Glutamatergic neuron (in vitro differentiated cells): ENCODE results near the gene THSD7A. TPM values are rescaled to one million over a fixed set of nuclear protein-coding genes. Genes with fewer than 3 reads are reported as not detected.

Experiments used
- DNase-seq: peaks from one replicate; pipeline ENCODE4 v3.0.0; 2022
- H3K27ac Mint-ChIP-seq: one replicate; pipeline ENCODE4 v1.8.0; 2020; ENCODE audit warnings: mild to moderate bottlenecking, mixed read lengths, inconsistent platforms; ENCODE audit not compliant: unreplicated experiment
- H3K27me3 Mint-ChIP-seq: one replicate; pipeline ENCODE4 v1.8.0; 2020; ENCODE audit warnings: mild to moderate bottlenecking, moderate library complexity, mixed read lengths, inconsistent platforms; ENCODE audit not compliant: unreplicated experiment
- H3K36me3 Mint-ChIP-seq: one replicate; pipeline ENCODE4 v1.8.0; 2020; ENCODE audit warnings: mild to moderate bottlenecking, mixed read lengths, inconsistent platforms; ENCODE audit not compliant: unreplicated experiment
- H3K4me1 Mint-ChIP-seq: one replicate; pipeline ENCODE4 v1.8.0; 2020; ENCODE audit warnings: mild to moderate bottlenecking, low read depth, mixed read lengths, inconsistent platforms; ENCODE audit not compliant: unreplicated experiment
- H3K4me3 Mint-ChIP-seq: one replicate; pipeline ENCODE4 v1.8.0; 2020; ENCODE audit warnings: mild to moderate bottlenecking, mixed read lengths, inconsistent platforms; ENCODE audit not compliant: unreplicated experiment
- H3K9me3 Mint-ChIP-seq: one replicate; pipeline ENCODE4 v1.8.0; 2020; ENCODE audit warnings: mild to moderate bottlenecking, moderate library complexity, mixed read lengths, inconsistent platforms; ENCODE audit not compliant: unreplicated experiment
- CTCF ChIP-seq: fragments of 200-600 bp; sonication (generic); IDR thresholded peaks from one replicate; pipeline ENCODE4 v1.5.0; 2021; ENCODE audit not compliant: partially characterized antibody, unreplicated experiment
- total RNA-seq: library from RNA; stranded (reverse); fragmentation: NEBNext Ultra II Directional; extraction: Animal tissue kit (Norgen Biotek cat#: 25700); gene quantifications from one replicate; pipeline ENCODE4 v1.2.1, GENCODE V29; 2021; ENCODE audit not compliant: unreplicated experiment

THSD7A gene
- total RNA-seq, 1 donor from 2014 or later, result 211 TPM

GRCh38 chr7:11625669-11626068 lies 206.3 kb downstream of the THSD7A start:
- Mint-ChIP-seq H3K4me1 (peaks cover 7% of the 10 kb centered on the region), H3K27me3 (peaks cover 2% of the 10 kb centered on the region), H3K27ac (no peak overlapping the region), H3K9me3 (no peaks in the 10 kb centered on the region), H3K4me3 (no peak overlapping the region), H3K36me3 (no peaks in the 10 kb centered on the region)
- no peak for DNase-seq
- TF ChIP-seq CTCF, result no peak

DNA sequence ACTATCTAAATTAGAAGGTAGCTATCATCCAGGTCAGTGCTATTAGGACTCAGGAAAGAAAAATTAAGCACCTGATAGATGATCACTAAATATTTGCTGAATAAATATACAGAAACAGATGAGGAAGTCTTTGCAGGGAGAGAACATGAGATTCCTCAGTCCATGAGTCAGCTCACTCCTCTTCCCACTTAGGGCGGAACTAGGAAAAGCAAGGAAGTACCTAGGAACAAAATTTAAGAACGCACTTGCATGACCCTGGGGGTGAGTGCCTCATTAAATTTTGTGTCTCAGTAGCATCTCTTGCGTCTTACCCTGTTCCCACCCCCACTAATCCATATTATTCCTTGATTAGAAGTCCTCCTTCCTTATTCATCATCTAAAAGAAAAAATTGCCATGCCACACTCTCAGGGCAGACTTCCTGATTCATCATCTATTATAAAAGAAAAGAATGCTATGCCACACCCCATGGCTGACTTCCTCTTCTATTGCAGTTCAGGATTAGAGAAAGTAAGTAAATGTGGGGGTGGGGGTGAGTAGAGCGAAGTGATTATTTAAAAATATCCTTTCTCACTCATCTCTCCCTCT lies 208.8 kb downstream of the THSD7A start:
- H3K36me3 Mint-ChIP-seq, result no peaks in the 10 kb centered on the region
- H3K27ac Mint-ChIP-seq, result no peak overlapping the region
- no peak overlapping the region for H3K4me3 Mint-ChIP-seq
- peaks cover 2% of the 10 kb centered on the region for H3K27me3 Mint-ChIP-seq
- H3K9me3 Mint-ChIP-seq, result no peaks in the 10 kb centered on the region
- DNase-seq, result no peak
- peaks cover 7% of the 10 kb centered on the region for H3K4me1 Mint-ChIP-seq
- no peak for TF ChIP-seq CTCF

DNA sequence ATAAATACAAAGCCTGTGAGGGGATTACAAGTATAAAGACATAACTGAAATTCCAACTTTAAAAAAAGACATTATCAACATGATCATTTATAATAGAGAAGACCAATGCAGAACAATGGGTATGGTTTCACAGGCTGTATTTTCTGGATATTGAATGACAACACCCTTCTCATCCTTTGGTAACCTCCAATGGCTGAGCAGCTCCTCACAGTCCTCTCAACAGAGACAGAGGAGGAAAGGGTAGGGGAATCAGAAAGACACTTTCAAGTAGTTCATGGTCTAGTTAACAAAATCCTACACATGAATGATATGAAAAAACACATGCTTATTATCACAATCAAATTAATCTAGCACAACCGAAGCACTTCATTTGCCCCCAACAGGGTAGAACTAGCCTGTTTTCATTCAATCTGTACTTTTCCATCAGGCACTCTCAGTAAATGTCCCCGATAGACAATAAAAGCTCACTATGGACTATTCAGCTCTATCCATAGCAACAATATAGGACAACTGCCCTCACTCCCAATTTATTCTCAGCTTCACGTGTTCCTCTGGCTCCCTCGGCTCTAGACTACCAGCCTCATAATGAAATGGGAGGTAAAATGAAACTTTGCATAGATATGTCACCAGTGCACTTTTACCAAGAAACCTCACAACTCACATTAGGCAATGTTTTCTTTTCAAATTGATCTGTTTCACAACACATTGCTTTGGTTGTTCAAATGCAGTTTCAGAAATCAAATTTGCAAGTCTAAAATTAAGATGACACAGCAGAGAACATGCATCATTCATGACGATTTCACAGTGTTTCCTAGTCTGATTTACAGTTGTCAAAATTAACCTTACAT lies 211.4 kb downstream of the THSD7A start:
- no peak for TF ChIP-seq CTCF
- Mint-ChIP-seq H3K36me3 (no peaks in the 10 kb centered on the region), H3K27ac (no peak overlapping the region), H3K27me3 (no peaks in the 10 kb centered on the region), H3K4me1 (peaks cover 12% of the 10 kb centered on the region), H3K4me3 (no peak overlapping the region), H3K9me3 (no peaks in the 10 kb centered on the region)
- no peak for DNase-seq

DNA sequence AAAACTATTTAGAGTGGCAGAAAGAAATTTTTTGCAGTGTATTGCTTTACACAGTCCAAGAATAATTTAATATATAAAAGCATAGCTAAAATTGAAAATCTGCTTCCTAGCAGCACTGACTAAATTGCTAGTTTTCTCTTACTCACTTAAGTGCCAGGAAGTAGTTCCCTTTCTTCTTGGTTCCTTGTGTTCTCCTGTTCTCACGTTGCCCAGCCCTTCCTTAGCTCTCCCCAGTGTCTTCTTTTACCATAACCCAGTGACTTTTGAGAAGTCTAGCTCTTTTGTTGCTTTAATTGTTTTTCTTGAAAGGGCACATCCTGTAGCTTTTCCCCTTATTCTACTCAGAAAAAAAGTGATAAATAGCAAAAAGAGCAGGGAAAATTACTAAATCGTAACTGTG lies 215.5 kb downstream of the THSD7A start:
- H3K27me3 Mint-ChIP-seq, result peaks cover 2% of the 10 kb centered on the region
- no peak for DNase-seq
- H3K4me3 Mint-ChIP-seq, result no peak overlapping the region
- no peaks in the 10 kb centered on the region for H3K36me3 Mint-ChIP-seq
- peak overlapping the region; percentile 65 for H3K27ac Mint-ChIP-seq
- H3K4me1 Mint-ChIP-seq, result peaks cover 24% of the 10 kb centered on the region
- H3K9me3 Mint-ChIP-seq, result no peaks in the 10 kb centered on the region
- TF ChIP-seq CTCF, result no peak

- no peak for TF ChIP-seq CTCF
Observed at GRCh38 chr7:11615174-11615573, 216.8 kb downstream of the THSD7A start.

More at GRCh38 chr7:11615174-11615573, 216.8 kb downstream of the THSD7A start:
- no peaks in the 10 kb centered on the region for H3K9me3 Mint-ChIP-seq
- peak overlapping the region; percentile 67 for H3K27ac Mint-ChIP-seq
- peaks cover 2% of the 10 kb centered on the region for H3K27me3 Mint-ChIP-seq
- no peak for DNase-seq
- no peak overlapping the region for H3K4me3 Mint-ChIP-seq
- H3K4me1 Mint-ChIP-seq, result peaks cover 20% of the 10 kb centered on the region
- H3K36me3 Mint-ChIP-seq, result no peaks in the 10 kb centered on the region
